Measurements from ENCODE around the gene ADAMTS2.
A peak's percentile ranks its signal among the peaks of the same experiment; 100 is the strongest.

ADAMTS2 gene

GRCh38 chr5:179345433-179346321, at the start of gene ADAMTS2:
Gene ADAMTS2, minus strand, starts transcription at chr5:179345461. Its CDS starts 133 bp downstream, at chr5:179345328.
- peak; percentile 35 for DNase-seq (ENCODE audit: low read depth)

GRCh38 chr5:179393078-179393477, 47.8 kb upstream of the ADAMTS2 start:
- no peak overlapping the region for H3K4me3 ChIP-seq (ENCODE audit: low read depth, low read length)
- peak; percentile 20 for DNase-seq (ENCODE audit: low read depth)

More at GRCh38 chr5:179345433-179346321, at the start of gene ADAMTS2:
- peak within 1 kb of the TSS; percentile 89 for H3K4me3 ChIP-seq (ENCODE audit: low read depth, low read length)

GRCh38 chr5:179387151-179388110, 42.2 kb upstream of the ADAMTS2 start:
- no peak overlapping the region for H3K4me3 ChIP-seq (ENCODE audit: low read depth, low read length)
- no peak for DNase-seq (ENCODE audit: low read depth)

GRCh38 chr5:179385914-179386313, 40.7 kb upstream of the ADAMTS2 start:
- no peak for DNase-seq (ENCODE audit: low read depth)

GRCh38 chr5:179382486-179382885, 37.2 kb upstream of the ADAMTS2 start:
- DNase-seq (ENCODE audit: low read depth), result no peak

More at GRCh38 chr5:179385914-179386313, 40.7 kb upstream of the ADAMTS2 start:
- no peak overlapping the region for H3K4me3 ChIP-seq (ENCODE audit: low read depth, low read length)

GRCh38 chr5:179381691-179382090, 36.4 kb upstream of the ADAMTS2 start:
- no peak overlapping the region for H3K4me3 ChIP-seq (ENCODE audit: low read depth, low read length)
- no peak for DNase-seq (ENCODE audit: low read depth)

More at GRCh38 chr5:179382486-179382885, 37.2 kb upstream of the ADAMTS2 start:
- no peak overlapping the region for H3K4me3 ChIP-seq (ENCODE audit: low read depth, low read length)

GRCh38 chr5:179380211-179381035, 35.2 kb upstream of the ADAMTS2 start:
- H3K4me3 ChIP-seq (ENCODE audit: low read depth, low read length), result no peak overlapping the region
- DNase-seq (ENCODE audit: low read depth), result no peak

GRCh38 chr5:179379321-179379890, 34.1 kb upstream of the ADAMTS2 start:
- no peak overlapping the region for H3K4me3 ChIP-seq (ENCODE audit: low read depth, low read length)
- no peak for DNase-seq (ENCODE audit: low read depth)

- DNase-seq (ENCODE audit: low read depth), result peak; percentile 54
- no peak overlapping the region for H3K4me3 ChIP-seq (ENCODE audit: low read depth, low read length)
These were observed 33.4 kb upstream of the ADAMTS2 start for GRCh38 chr5:179378441-179379271.

- no peak overlapping the region for H3K4me3 ChIP-seq (ENCODE audit: low read depth, low read length)
These were observed 32.8 kb upstream of the ADAMTS2 start for GRCh38 chr5:179378116-179378440.

GRCh38 chr5:179377421-179378115, 32.3 kb upstream of the ADAMTS2 start:
- H3K4me3 ChIP-seq (ENCODE audit: low read depth, low read length), result no peak overlapping the region
- no peak for DNase-seq (ENCODE audit: low read depth)

More at GRCh38 chr5:179378116-179378440, 32.8 kb upstream of the ADAMTS2 start:
- DNase-seq (ENCODE audit: low read depth), result no peak

- H3K4me3 ChIP-seq (ENCODE audit: low read depth, low read length), result no peak overlapping the region
These were observed 31.6 kb upstream of the ADAMTS2 start for GRCh38 chr5:179376701-179377420.

GRCh38 chr5:179375831-179376365, 30.6 kb upstream of the ADAMTS2 start:
- DNase-seq (ENCODE audit: low read depth), result no peak
- H3K4me3 ChIP-seq (ENCODE audit: low read depth, low read length), result no peak overlapping the region

More at GRCh38 chr5:179376701-179377420, 31.6 kb upstream of the ADAMTS2 start:
- DNase-seq (ENCODE audit: low read depth), result no peak

- no peak for DNase-seq (ENCODE audit: low read depth)
These were observed 30.0 kb upstream of the ADAMTS2 start for GRCh38 chr5:179375236-179375685.

GRCh38 chr5:179374506-179375235, 29.4 kb upstream of the ADAMTS2 start:
- no peak overlapping the region for H3K4me3 ChIP-seq (ENCODE audit: low read depth, low read length)
- DNase-seq (ENCODE audit: low read depth), result no peak

More at GRCh38 chr5:179375236-179375685, 30.0 kb upstream of the ADAMTS2 start:
- H3K4me3 ChIP-seq (ENCODE audit: low read depth, low read length), result no peak overlapping the region
